Nephron (organoid): ENCODE measurements around the gene LMX1A.

ENCODE experiments used
- H3K27ac Mint-ChIP-seq, 3 experiments: 2 replicates each; pipeline ENCODE4 v1.8.0; 2020; ENCODE audit warnings: mixed read lengths in 3 of 3, mild to moderate bottlenecking in 2 of 3, moderate library complexity in 1 of 3
- H3K27me3 Mint-ChIP-seq: 2 replicates; pipeline ENCODE4 v1.8.0; 2021; ENCODE audit warnings: low read depth, mild to moderate bottlenecking, moderate library complexity, mixed read lengths
- H3K36me3 Mint-ChIP-seq: 2 replicates; pipeline ENCODE4 v1.8.0; 2020; ENCODE audit warnings: low read depth, mixed read lengths
- H3K4me1 Mint-ChIP-seq: 2 replicates; pipeline ENCODE4 v1.8.0; 2020; ENCODE audit warnings: mixed read lengths
- H3K4me3 Mint-ChIP-seq, 3 experiments: 2 replicates each; pipeline ENCODE4 v1.8.0; 2020; ENCODE audit warnings: mild to moderate bottlenecking in 3 of 3, mixed read lengths in 3 of 3, moderate library complexity in 2 of 3
- H3K9me3 Mint-ChIP-seq: 2 replicates; pipeline ENCODE4 v1.8.0; 2020; ENCODE audit warnings: mixed read lengths
- CTCF ChIP-seq, 3 experiments: fragments of 200-600 bp; sonication (generic); IDR thresholded peaks; one replicate each; pipeline ENCODE4 v1.5.0; 2021; ENCODE audit warnings: antibody characterized with exemption in 3 of 3; ENCODE audit not compliant: unreplicated experiment in 3 of 3

Gene LMX1A

GRCh38 chr1:165375623-165376022 lies 19.1 kb upstream of the LMX1A start:
- Mint-ChIP-seq H3K36me3 (no peaks in the 10 kb centered on the region), H3K4me1 (peaks cover 39% of the 10 kb centered on the region), H3K27ac (peak overlapping the region; percentile 79 to 90 (median 83)), H3K9me3 (no peaks in the 10 kb centered on the region), H3K27me3 (peaks cover 44% of the 10 kb centered on the region), H3K4me3 (peak overlapping the region; percentile 41 to 67 (median 63))
- TF ChIP-seq CTCF (IDR thresholded peaks at IDR 0.05; ENCODE audit: unreplicated experiment in 3 of 3) = no peak

GRCh38 chr1:165371588-165372225 lies 15.2 kb upstream of the LMX1A start:
- no peaks in the 10 kb centered on the region for H3K9me3 Mint-ChIP-seq
- H3K36me3 Mint-ChIP-seq = no peaks in the 10 kb centered on the region
- no peak for TF ChIP-seq CTCF (IDR thresholded peaks at IDR 0.05; ENCODE audit: unreplicated experiment in 3 of 3)
- peaks cover 64% of the 10 kb centered on the region for H3K27me3 Mint-ChIP-seq
- peaks cover 25% of the 10 kb centered on the region for H3K4me1 Mint-ChIP-seq
- H3K27ac Mint-ChIP-seq = no peak overlapping the region
- no peak overlapping the region for H3K4me3 Mint-ChIP-seq

- peak; percentile 86 to 95 (median 91) for TF ChIP-seq CTCF (IDR thresholded peaks at IDR 0.05; ENCODE audit: unreplicated experiment in 3 of 3)
- peaks cover 85% of the 10 kb centered on the region for H3K27me3 Mint-ChIP-seq
- no peaks in the 10 kb centered on the region for H3K36me3 Mint-ChIP-seq
- no peak overlapping the region for H3K4me3 Mint-ChIP-seq
- no peak overlapping the region for H3K27ac Mint-ChIP-seq
- H3K4me1 Mint-ChIP-seq = peaks cover 17% of the 10 kb centered on the region
- H3K9me3 Mint-ChIP-seq = no peaks in the 10 kb centered on the region
These were observed 12.8 kb upstream of the LMX1A start for GRCh38 chr1:165369255-165369848.

GRCh38 chr1:165367375-165367993 lies 11.0 kb upstream of the LMX1A start:
- peaks cover 81% of the 10 kb centered on the region for H3K27me3 Mint-ChIP-seq

GRCh38 chr1:165365341-165365740 lies 8.8 kb upstream of the LMX1A start:
- TF ChIP-seq CTCF (IDR thresholded peaks at IDR 0.05; ENCODE audit: unreplicated experiment in 3 of 3) = no peak

More at GRCh38 chr1:165367375-165367993, 11.0 kb upstream of the LMX1A start:
- Mint-ChIP-seq H3K27ac (no peak overlapping the region), H3K36me3 (no peaks in the 10 kb centered on the region), H3K4me1 (peaks cover 9% of the 10 kb centered on the region), H3K9me3 (no peaks in the 10 kb centered on the region), H3K4me3 (no peak overlapping the region)
- peak; percentile 85 to 91 (median 90) for TF ChIP-seq CTCF (IDR thresholded peaks at IDR 0.05; ENCODE audit: unreplicated experiment in 3 of 3)

More at GRCh38 chr1:165365341-165365740, 8.8 kb upstream of the LMX1A start:
- no peaks in the 10 kb centered on the region for H3K4me1 Mint-ChIP-seq
- H3K27me3 Mint-ChIP-seq = peaks cover 82% of the 10 kb centered on the region
- no peak overlapping the region for H3K4me3 Mint-ChIP-seq
- H3K9me3 Mint-ChIP-seq = no peaks in the 10 kb centered on the region
- no peak overlapping the region for H3K27ac Mint-ChIP-seq
- H3K36me3 Mint-ChIP-seq = no peaks in the 10 kb centered on the region
